ENCODE results near the gene RTKN. TPM values are rescaled to one million over a fixed set of nuclear protein-coding genes. Genes with fewer than 3 reads are reported as not detected.
"Not testable (repeated sequence)": the region's sequence is repeated elsewhere in the genome, so short reads cannot be mapped to it uniquely, and the experiment has no call there.

The RTKN gene
- total RNA-seq, 3 donors from 2014 or later, result 0.47 to 1.0 (median 0.71) TPM

- Mint-ChIP-seq H3K4me1 (ENCODE audit: low read depth) (peaks cover 33% of the 10 kb centered on the region), H3K4me3 (peak overlapping the region; percentile 91)
- not testable (repeated sequence) for DNase-seq; H3K27me3 Mint-ChIP-seq (ENCODE audit: low read depth); H3K36me3 Mint-ChIP-seq (ENCODE audit: insufficient read depth); H3K9me3 Mint-ChIP-seq; ATAC-seq
Observed at GRCh38 chr2:74420443-74421103, 21.2 kb downstream of the RTKN start.

GRCh38 chr2:74420006-74420405, 21.7 kb downstream of the RTKN start:
- ATAC-seq (no peak), DNase-seq (no peak)
- Mint-ChIP-seq H3K27me3 (ENCODE audit: low read depth) (no peaks in the 10 kb centered on the region), H3K9me3 (no peaks in the 10 kb centered on the region), H3K4me3 (peak overlapping the region; percentile 33), H3K36me3 (ENCODE audit: insufficient read depth) (peaks cover 2% of the 10 kb centered on the region), H3K4me1 (ENCODE audit: low read depth) (peaks cover 36% of the 10 kb centered on the region)

- Mint-ChIP-seq H3K27me3 (ENCODE audit: low read depth) (peaks cover 2% of the 10 kb centered on the region), H3K4me1 (ENCODE audit: low read depth) (peaks cover 38% of the 10 kb centered on the region), H3K36me3 (ENCODE audit: insufficient read depth) (no peaks in the 10 kb centered on the region), H3K4me3 (no peak overlapping the region), H3K9me3 (no peaks in the 10 kb centered on the region)
- DNase-seq (no peak), ATAC-seq (no peak)
Observed at GRCh38 chr2:74419345-74419744, 22.4 kb downstream of the RTKN start.

- Mint-ChIP-seq H3K4me3 (no peak overlapping the region), H3K36me3 (ENCODE audit: insufficient read depth) (no peaks in the 10 kb centered on the region), H3K4me1 (ENCODE audit: low read depth) (peaks cover 43% of the 10 kb centered on the region), H3K27me3 (ENCODE audit: low read depth) (peaks cover 7% of the 10 kb centered on the region), H3K9me3 (no peaks in the 10 kb centered on the region)
- DNase-seq (no peak), ATAC-seq (no peak)
Observed at GRCh38 chr2:74418312-74418711, 23.4 kb downstream of the RTKN start.

GRCh38 chr2:74417763-74418162, 24.0 kb downstream of the RTKN start:
- no peak for DNase-seq
- peaks cover 9% of the 10 kb centered on the region for H3K27me3 Mint-ChIP-seq (ENCODE audit: low read depth)
- no peaks in the 10 kb centered on the region for H3K9me3 Mint-ChIP-seq
- peaks cover 41% of the 10 kb centered on the region for H3K4me1 Mint-ChIP-seq (ENCODE audit: low read depth)
- no peak overlapping the region for H3K4me3 Mint-ChIP-seq
- H3K36me3 Mint-ChIP-seq (ENCODE audit: insufficient read depth), result no peaks in the 10 kb centered on the region
- ATAC-seq, result no peak

- H3K27me3 Mint-ChIP-seq (ENCODE audit: low read depth), result peaks cover 11% of the 10 kb centered on the region
- DNase-seq, result no peak
- H3K4me1 Mint-ChIP-seq (ENCODE audit: low read depth), result peaks cover 35% of the 10 kb centered on the region
- H3K4me3 Mint-ChIP-seq, result no peak overlapping the region
- ATAC-seq, result no peak
- no peaks in the 10 kb centered on the region for H3K36me3 Mint-ChIP-seq (ENCODE audit: insufficient read depth)
- no peaks in the 10 kb centered on the region for H3K9me3 Mint-ChIP-seq
Observed at GRCh38 chr2:74417197-74417596, 24.5 kb downstream of the RTKN start.

GRCh38 chr2:74416778-74417177, 25.0 kb downstream of the RTKN start:
- Mint-ChIP-seq H3K27me3 (ENCODE audit: low read depth) (peaks cover 11% of the 10 kb centered on the region), H3K9me3 (no peaks in the 10 kb centered on the region), H3K36me3 (ENCODE audit: insufficient read depth) (no peaks in the 10 kb centered on the region), H3K4me1 (ENCODE audit: low read depth) (peaks cover 31% of the 10 kb centered on the region), H3K4me3 (no peak overlapping the region)
- no peak for DNase-seq
- no peak for ATAC-seq

- Mint-ChIP-seq H3K27me3 (ENCODE audit: low read depth) (peaks cover 12% of the 10 kb centered on the region), H3K4me3 (peak overlapping the region; percentile 59), H3K9me3 (no peaks in the 10 kb centered on the region), H3K36me3 (ENCODE audit: insufficient read depth) (no peaks in the 10 kb centered on the region), H3K4me1 (ENCODE audit: low read depth) (peaks cover 26% of the 10 kb centered on the region)
- no peak for DNase-seq
- ATAC-seq, result peak; percentile 19 to 22
Observed at GRCh38 chr2:74415762-74416395, 25.9 kb downstream of the RTKN start.

- ATAC-seq (peak; percentile 56 to 66), DNase-seq (peak; percentile 17)
- H3K9me3 Mint-ChIP-seq, result no peaks in the 10 kb centered on the region
- peaks cover 21% of the 10 kb centered on the region for H3K4me1 Mint-ChIP-seq (ENCODE audit: low read depth)
- peak overlapping the region; percentile 59 for H3K4me3 Mint-ChIP-seq
- H3K27me3 Mint-ChIP-seq (ENCODE audit: low read depth), result peaks cover 14% of the 10 kb centered on the region
- H3K36me3 Mint-ChIP-seq (ENCODE audit: insufficient read depth), result no peaks in the 10 kb centered on the region
Observed at GRCh38 chr2:74414881-74415761, 26.6 kb downstream of the RTKN start.

- H3K9me3 Mint-ChIP-seq, result no peaks in the 10 kb centered on the region
- H3K36me3 Mint-ChIP-seq (ENCODE audit: insufficient read depth), result no peaks in the 10 kb centered on the region
- ATAC-seq, result no peak
- H3K27me3 Mint-ChIP-seq (ENCODE audit: low read depth), result peaks cover 15% of the 10 kb centered on the region
- H3K4me1 Mint-ChIP-seq (ENCODE audit: low read depth), result peaks cover 18% of the 10 kb centered on the region
- peak overlapping the region; percentile 47 for H3K4me3 Mint-ChIP-seq
- DNase-seq, result no peak
Observed at GRCh38 chr2:74414441-74414840, 27.3 kb downstream of the RTKN start.

GRCh38 chr2:74413001-74413698, 28.6 kb downstream of the RTKN start:
- Mint-ChIP-seq H3K9me3 (no peaks in the 10 kb centered on the region), H3K4me1 (ENCODE audit: low read depth) (peaks cover 18% of the 10 kb centered on the region), H3K27me3 (ENCODE audit: low read depth) (peaks cover 23% of the 10 kb centered on the region), H3K4me3 (no peak overlapping the region), H3K36me3 (ENCODE audit: insufficient read depth) (no peaks in the 10 kb centered on the region)
- ATAC-seq (no peak), DNase-seq (no peak)

GRCh38 chr2:74407682-74408081, 34.1 kb downstream of the RTKN start:
- Mint-ChIP-seq H3K4me1 (ENCODE audit: low read depth) (no peaks in the 10 kb centered on the region), H3K9me3 (no peaks in the 10 kb centered on the region), H3K27me3 (ENCODE audit: low read depth) (peaks cover 16% of the 10 kb centered on the region), H3K4me3 (no peak overlapping the region), H3K36me3 (ENCODE audit: insufficient read depth) (no peaks in the 10 kb centered on the region)
- DNase-seq (no peak), ATAC-seq (no peak)

GRCh38 chr2:74406035-74406434, 35.7 kb downstream of the RTKN start:
- Mint-ChIP-seq H3K27me3 (ENCODE audit: low read depth) (peaks cover 14% of the 10 kb centered on the region), H3K9me3 (no peaks in the 10 kb centered on the region), H3K4me1 (ENCODE audit: low read depth) (no peaks in the 10 kb centered on the region), H3K4me3 (no peak overlapping the region), H3K36me3 (ENCODE audit: insufficient read depth) (no peaks in the 10 kb centered on the region)
- DNase-seq (no peak), ATAC-seq (no peak)

- ATAC-seq, result no peak
- no peaks in the 10 kb centered on the region for H3K4me1 Mint-ChIP-seq (ENCODE audit: low read depth)
- no peaks in the 10 kb centered on the region for H3K9me3 Mint-ChIP-seq
- H3K27me3 Mint-ChIP-seq (ENCODE audit: low read depth), result peaks cover 2% of the 10 kb centered on the region
- no peaks in the 10 kb centered on the region for H3K36me3 Mint-ChIP-seq (ENCODE audit: insufficient read depth)
- DNase-seq, result no peak
- H3K4me3 Mint-ChIP-seq, result no peak overlapping the region
Observed at GRCh38 chr2:74401891-74402290, 39.8 kb downstream of the RTKN start.

Measured in activated T-cell treated with anti-CD3 and anti-CD28 coated beads, Interleukin-2, amount 50 U/mL, for 4 hours (primary cell).